Endothelial cell of umbilical vein (primary cell): ENCODE measurements around the gene CARD6. TPM values are rescaled to one million over a fixed set of nuclear protein-coding genes. Genes with fewer than 3 reads are reported as not detected.

Experiments used
- BruUV-seq: library from RNA; stranded (reverse); fragments of 400-500 nt; replicated peaks from 2 replicates; lab custom pipeline; 2021; lab: Mats Ljungman, UMichigan
- CTCF ChIA-PET: fragments of 300-600, 350-600 bp; sonication (Branson Sonifier 250); formaldehyde crosslinking; loops from one replicate; lab custom pipeline; 2021; ENCODE audit warnings: antibody characterized with exemption, inconsistent platforms; lab: Charles Lee
- POLR2A ChIA-PET: fragments of 300-600, 350-600 bp; sonication (Branson Sonifier 250); formaldehyde crosslinking; loops from one replicate; lab custom pipeline; 2021; ENCODE audit warnings: antibody characterized with exemption, inconsistent platforms; lab: Charles Lee
- DNase-seq: peaks from one replicate; pipeline ENCODE4 v3.0.0-alpha.2; 2011; ENCODE audit warnings: low read depth, low spot score
- FAIRE-seq: peaks from 2 replicates; lab custom pipeline; 2011; peaks lifted over from hg19 to GRCh38; lab: Jason Lieb, UNC
- H2AFZ ChIP-seq: 2 replicates; pipeline ENCODE4 v1.6.0; 2012; ENCODE audit warnings: low read depth, low read length, control low read depth, inconsistent platforms
- H3K27ac ChIP-seq: 2 replicates; pipeline ENCODE4 v1.5.1; 2011; ENCODE audit warnings: low read depth, mild to moderate bottlenecking, control low read depth, low read length, moderate library complexity; ENCODE audit not compliant: insufficient read depth
- H3K27me3 ChIP-seq, 2 experiments: 2 replicates each; pipeline versions ENCODE4 v1.6.0 to v1.6.1; 2011; ENCODE audit warnings: low read length in 2 of 2, mixed read lengths in 1 of 2; ENCODE audit not compliant: control insufficient read depth in 2 of 2, insufficient read depth in 2 of 2
- H3K36me3 ChIP-seq, 2 experiments: 2 replicates in 1 of 2; 3 replicates in 1 of 2; pipeline ENCODE4 v1.5.1; 2011; ENCODE audit warnings: low read length in 2 of 2, mild to moderate bottlenecking in 1 of 2, moderate library complexity in 1 of 2; ENCODE audit not compliant: control insufficient read depth in 2 of 2, insufficient read depth in 2 of 2; ENCODE audit errors: extremely low read depth in 1 of 2
- H3K4me1 ChIP-seq: 3 replicates; pipeline ENCODE4 v1.5.1; 2011; ENCODE audit warnings: mild to moderate bottlenecking, low read length; ENCODE audit not compliant: control insufficient read depth, insufficient read depth; ENCODE audit errors: extremely low read depth
- H3K4me2 ChIP-seq: 2 replicates; pipeline ENCODE4 v1.6.1; 2011; ENCODE audit warnings: low read length, control low read depth, mixed read lengths; ENCODE audit not compliant: insufficient read depth
- H3K4me3 ChIP-seq, 3 experiments: fragments of 200-600 bp in 1 of 3; sonication (generic), shearing (Covaris generic) in 1 of 3; replicated peaks in 1 of 3; 2 replicates each; pipeline ENCODE4 v1.5.1; 2011 to 2016; ENCODE audit warnings: control low read depth in 3 of 3, low read length in 3 of 3, mild to moderate bottlenecking in 2 of 3, inconsistent platforms in 1 of 3, low read depth in 1 of 3, moderate library complexity in 1 of 3; ENCODE audit not compliant: insufficient read depth in 1 of 3
- H3K79me2 ChIP-seq: 2 replicates; pipeline ENCODE4 v1.6.0; 2012; ENCODE audit warnings: low read length, inconsistent platforms; ENCODE audit not compliant: control insufficient read depth, insufficient read depth
- H3K9ac ChIP-seq: replicated peaks from 2 replicates; pipeline ENCODE3; 2011; ENCODE audit warnings: low read length, control low read depth; ENCODE audit not compliant: insufficient read depth; ENCODE audit errors: extremely low read depth
- H3K9me1 ChIP-seq: replicated peaks from 3 replicates; pipeline ENCODE4 v1.6.0; 2011; ENCODE audit warnings: mild to moderate bottlenecking, low read length; ENCODE audit not compliant: control insufficient read depth, insufficient read depth; ENCODE audit errors: extremely low read depth
- H3K9me3 ChIP-seq: replicated peaks from 2 replicates; pipeline ENCODE4 v1.5.1; 2012; ENCODE audit warnings: low read length, inconsistent platforms; ENCODE audit not compliant: control insufficient read depth, insufficient read depth
- H4K20me1 ChIP-seq: replicated peaks from 2 replicates; pipeline ENCODE3; 2011; ENCODE audit warnings: mild to moderate bottlenecking, low read length; ENCODE audit not compliant: control insufficient read depth, insufficient read depth; ENCODE audit errors: extremely low read depth
- CTCF ChIP-seq, 2 donors: IDR thresholded peaks; 1 replicate in 1 of 2; 2 replicates in 1 of 2; pipeline ENCODE4 v1.5.1; 2011; ENCODE audit warnings: low read length in 2 of 2, mild to moderate bottlenecking in 2 of 2, moderate library complexity in 2 of 2, control low read depth in 1 of 2, inconsistent platforms in 1 of 2, low read depth in 1 of 2; ENCODE audit not compliant: insufficient read depth in 1 of 2; ENCODE audit errors: extremely low read depth in 1 of 2
- EZH2 ChIP-seq: IDR thresholded peaks from 2 replicates; pipeline ENCODE4 v1.6.1; 2012; ENCODE audit warnings: borderline replicate concordance, low read depth, mild to moderate bottlenecking, moderate library complexity, low read length, inconsistent platforms; ENCODE audit not compliant: severe bottlenecking
- FOS ChIP-seq: IDR thresholded peaks from 2 replicates; pipeline ENCODE4 v1.6.1; 2011; ENCODE audit warnings: mild to moderate bottlenecking, low read length, moderate library complexity, borderline replicate concordance; ENCODE audit not compliant: insufficient read depth
- GATA2 ChIP-seq: IDR thresholded peaks from 2 replicates; pipeline ENCODE4 v1.7.0; 2011; ENCODE audit warnings: low read depth, mild to moderate bottlenecking, moderate library complexity, mixed read lengths, low read length; ENCODE audit not compliant: insufficient read length, insufficient read depth
- JUN ChIP-seq: IDR thresholded peaks from 2 replicates; pipeline ENCODE4 v1.6.1; 2011; ENCODE audit warnings: borderline replicate concordance, low read depth; ENCODE audit not compliant: insufficient read length, insufficient read depth
- MAX ChIP-seq: IDR thresholded peaks from 2 replicates; pipeline ENCODE4 v1.6.1; 2011; ENCODE audit not compliant: insufficient read depth, insufficient read length
- MYC ChIP-seq: IDR thresholded peaks from one replicate; pipeline ENCODE4 v1.6.1; 2011; ENCODE audit warnings: mild to moderate bottlenecking, low read depth, low read length
- POLR2A ChIP-seq: IDR thresholded peaks from 2 replicates; pipeline ENCODE4 v1.6.1; 2012; ENCODE audit warnings: low read depth, mild to moderate bottlenecking, control low read depth, low read length
- POLR2AphosphoS5 ChIP-seq: IDR thresholded peaks from 2 replicates; pipeline ENCODE4 v1.6.1; 2012; ENCODE audit warnings: low read depth, mild to moderate bottlenecking, control low read depth, low read length, moderate library complexity; ENCODE audit not compliant: insufficient read depth
- dilution Hi-C: fragments of 300-500 bp; cut with MboI; formaldehyde crosslinking; loops from one replicate; pipeline ENCODE4 v1.15.0; 2019; ENCODE audit warnings: low sequenced_read_pairs; ENCODE audit not compliant: extremely low pct_ligation_motif_present
- intact Hi-C: fragments of 100-400 bp; cut with micrococcal nuclease; formaldehyde crosslinking; loops from one replicate; pipeline ENCODE4 v1.10.0; 2022
- polyA plus RNA-seq, 4 experiments: library from polyadenylated mRNA; depleted of rRNA in 3 of 4; stranded (reverse) in 3 of 4; unstranded in 1 of 4; fragments of >200 nt; gene quantifications; 2 replicates each; pipeline versions ENCODE4 v1.2.1 to v1.2.3, GENCODE V29; 2011 to 2012; ENCODE audit warnings: missing spikeins in 1 of 4
- total RNA-seq: library from RNA; stranded (reverse); gene quantifications from 2 replicates; pipeline ENCODE4 v1.2.3, GENCODE V29; 2021

Gene CARD6
- total and polyA plus RNA-seq, 2 donors (not counting 3 experiments of a cell fraction or from before 2014, with no cell fraction given), result 11.0 to 23.8 TPM

GRCh38 chr5:40879163-40879942, 38.2 kb downstream of the CARD6 start:
- H4K20me1 ChIP-seq, result no peaks in the 10 kb centered on the region
- ChIA-PET POLR2A (no interaction called here), CTCF (interaction anchor here (1.0 to 1.9 kb wide), 9 partner anchors 19 to 1301 kb away, joined by 3 to 7 read pairs (median 5); partner anchors contain the start of gene CARD6)
- DNase-seq (peak; percentile 52), FAIRE-seq (peak; percentile 78)
- no peaks in the 10 kb centered on the region for H3K4me1 ChIP-seq
- H3K9me1 ChIP-seq, result no peaks in the 10 kb centered on the region
- no peak overlapping the region for H3K9ac ChIP-seq
- no peak overlapping the region for H3K4me2 ChIP-seq
- intact Hi-C loops, result loop anchor here (1.0 to 5.0 kb wide), 6 partner anchors 45 to 1301 kb away; partner anchors contain the start of genes RPL37 and TTC33
- H3K9me3 ChIP-seq, result no peaks in the 10 kb centered on the region
- no peak for TF ChIP-seq JUN
- no peak for TF ChIP-seq POLR2AphosphoS5
- no peak for TF ChIP-seq POLR2A
- no peak for TF ChIP-seq MAX
- no peak for TF ChIP-seq GATA2
- TF ChIP-seq FOS, result no peak
- no peak for TF ChIP-seq EZH2
- TF ChIP-seq CTCF (IDR thresholded peaks at IDR 0.05; ENCODE audit: extremely low read depth in 1 of 2, insufficient read depth in 1 of 2, low read depth in 1 of 2, low read length in 2 of 2), result no peak
- TF ChIP-seq MYC, result no peak
- dilution Hi-C loops, result no loop called here
- no peak overlapping the region for H3K4me3 ChIP-seq
- H2AFZ ChIP-seq, result peak overlapping the region; percentile 67
- H3K27ac ChIP-seq, result no peak overlapping the region
- H3K36me3 ChIP-seq, result no peaks in the 10 kb centered on the region
- no peaks in the 10 kb centered on the region for H3K27me3 ChIP-seq
- H3K79me2 ChIP-seq, result no peaks in the 10 kb centered on the region
- BruUV-seq, result no TSS peak
